Small intestine (tissue), 7 donors: ENCODE results near the gene FADS2. TPM values are rescaled to one million over a fixed set of nuclear protein-coding genes. Genes with fewer than 3 reads are reported as not detected.

Source experiments
- DNase-seq, 2 donors: peaks; one replicate each; pipeline versions ENCODE4 v3.0.0 to v3.0.0-alpha.2; 2013
- FAIRE-seq: peaks from 2 replicates; lab custom pipeline; 2012; peaks lifted over from hg19 to GRCh38; lab: Jason Lieb, UNC
- H3K27ac ChIP-seq, 3 donors: one replicate each; pipeline ENCODE4 v1.5.1; 2013; ENCODE audit warnings: low read length in 2 of 3, mild to moderate bottlenecking in 2 of 3, control low read depth in 1 of 3, inconsistent platforms in 1 of 3, low read depth in 1 of 3, moderate library complexity in 1 of 3
- H3K27me3 ChIP-seq, 3 donors: one replicate each; pipeline ENCODE4 v1.6.1; 2013; ENCODE audit warnings: low read length in 3 of 3, inconsistent platforms in 1 of 3; ENCODE audit not compliant: control insufficient read depth in 3 of 3, insufficient read depth in 3 of 3
- H3K36me3 ChIP-seq, 3 donors: one replicate each; pipeline ENCODE4 v1.6.1; 2013; ENCODE audit warnings: low read length in 3 of 3, inconsistent platforms in 1 of 3, low read depth in 1 of 3, mild to moderate bottlenecking in 1 of 3, moderate library complexity in 1 of 3; ENCODE audit not compliant: control insufficient read depth in 3 of 3, insufficient read depth in 2 of 3
- H3K4me1 ChIP-seq, 3 donors: one replicate each; pipeline ENCODE4 v1.6.1; 2013; ENCODE audit warnings: low read length in 2 of 3, inconsistent platforms in 1 of 3, low read depth in 1 of 3, mild to moderate bottlenecking in 1 of 3, moderate library complexity in 1 of 3; ENCODE audit not compliant: control insufficient read depth in 3 of 3, insufficient read depth in 2 of 3
- H3K4me3 ChIP-seq, 3 donors: one replicate each; pipeline ENCODE4 v1.5.1; 2013; ENCODE audit warnings: low read length in 3 of 3, control low read depth in 1 of 3, inconsistent platforms in 1 of 3, low read depth in 1 of 3, mild to moderate bottlenecking in 1 of 3, moderate library complexity in 1 of 3
- H3K9me3 ChIP-seq, 2 donors: one replicate each; pipeline ENCODE4 v1.6.1; 2013; ENCODE audit warnings: low read depth in 1 of 2, low read length in 1 of 2; ENCODE audit not compliant: control insufficient read depth in 2 of 2, insufficient read depth in 1 of 2
- WGBS, 3 donors: extraction: QIAGEN DNeasy Blood & Tissue Kit; methylation state at CpG; one replicate each; pipeline ENCODE4 v1.1.7; 2013; 5-methylcytosine and 5-hydroxymethylcytosine counted together
- polyA plus RNA-seq, 4 donors: library from polyadenylated mRNA; stranded (reverse) in 3 of 4; unstranded in 1 of 4; fragments of 200-250 nt in 3 of 4; fragments of 120-200 nt in 1 of 4; gene quantifications; one replicate each; pipeline versions ENCODE4 v1.2.1 to v1.2.3, GENCODE V29; 2013
- donor health status: healthy with polysubstance abuse.
- donor health status: control.
- donor health status: control.
- donor health status: Bipolar disorder and iron deficiency.
- donor health status: healthy.

Gene FADS2
- polyA plus RNA-seq, 4 donors, result 2.4 to 147 (median 7.7) TPM

DNA sequence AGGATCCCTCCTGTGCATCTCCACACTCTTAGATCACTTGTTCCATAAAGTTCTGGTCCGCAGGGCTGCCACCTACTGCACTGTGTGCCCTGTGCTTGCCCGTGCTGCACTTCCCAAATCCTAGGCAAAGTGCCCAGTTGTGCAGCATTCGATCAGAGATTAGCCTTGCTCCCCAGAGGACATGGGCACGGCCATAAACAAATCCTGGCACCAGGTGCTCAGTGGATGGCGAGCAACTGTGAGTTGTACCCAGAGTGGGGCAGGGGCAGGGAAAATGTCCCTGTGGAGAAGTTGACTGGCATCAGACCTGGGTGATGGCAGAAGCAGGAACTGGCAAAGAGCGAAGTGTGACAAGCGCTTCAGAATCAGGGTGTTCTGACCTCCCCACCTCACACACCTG is 4.7 kb downstream of the FADS2 start:
- DNase-seq (peak in 1 of 2 donors; percentile 36), FAIRE-seq (no peak)
- Histone ChIP-seq H3K9me3 (no peaks in the 10 kb centered on the region), H3K4me3 (no peak overlapping the region), H3K36me3 (peaks cover 0 to 6% (median 0%) of the 10 kb centered on the region in 3 donors), H3K4me1 (peaks cover 6 to 19% (median 16%) of the 10 kb centered on the region in 3 donors), H3K27ac (peak overlapping the region in 1 of 3 donors; percentile 89), H3K27me3 (peaks cover 0 to 52% (median 0%) of the 10 kb centered on the region in 3 donors)
- 21 to 60% (median 36%) methylated on average over 7 of the region's 7 CpGs for WGBS, 3 donors

DNA sequence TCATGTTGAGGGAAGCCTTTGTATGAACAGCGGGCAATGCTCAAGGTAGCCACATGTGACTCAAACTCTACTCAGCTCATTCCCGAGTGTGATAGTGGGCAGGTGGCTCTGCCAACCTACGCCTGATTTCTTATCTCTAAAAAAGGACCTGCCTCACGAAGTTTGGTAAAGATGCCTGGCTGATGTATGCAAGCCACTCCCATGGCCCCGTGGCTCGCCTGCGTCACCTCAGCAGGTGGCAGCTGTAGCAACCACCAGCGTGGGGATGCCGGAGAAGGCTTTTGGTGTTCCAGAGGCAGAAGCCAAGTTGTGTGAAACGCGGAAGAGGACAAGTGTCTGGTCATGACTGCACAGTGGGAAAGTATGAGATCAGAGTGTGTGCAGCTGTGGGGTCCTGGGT is 5.4 kb downstream of the FADS2 start:
- Histone ChIP-seq H3K4me1 (peaks cover 6 to 19% (median 12%) of the 10 kb centered on the region in 3 donors), H3K36me3 (peaks cover 0 to 6% (median 0%) of the 10 kb centered on the region in 3 donors), H3K27me3 (peaks cover 0 to 44% (median 0%) of the 10 kb centered on the region in 3 donors), H3K27ac (peak overlapping the region in 1 of 3 donors; percentile 89), H3K9me3 (no peaks in the 10 kb centered on the region), H3K4me3 (no peak overlapping the region)
- no peak for FAIRE-seq
- peak in 1 of 2 donors; percentile 32 for DNase-seq
- WGBS, 3 donors, result 15 to 59% (median 39%) methylated on average over 11 of the region's 11 CpGs

DNA sequence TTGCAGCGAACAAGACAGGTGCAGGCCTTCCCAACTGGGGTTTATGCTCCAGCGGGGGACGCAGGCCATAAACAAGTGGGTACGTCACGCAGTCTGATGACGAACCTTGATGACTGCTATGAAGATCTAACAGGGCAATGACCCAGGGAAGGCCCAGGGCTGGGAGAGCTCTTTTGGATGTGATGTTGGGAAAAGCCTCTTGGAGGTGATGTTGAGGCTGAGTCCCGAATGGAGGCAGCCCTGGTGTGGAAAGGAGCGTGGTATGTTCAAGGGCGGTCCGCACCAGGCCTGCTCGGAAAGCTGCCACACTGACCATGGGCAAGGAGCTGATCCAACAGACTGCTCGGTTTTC is 5.8 kb downstream of the FADS2 start:
- DNase-seq (no peak), FAIRE-seq (no peak)
- H3K4me1 ChIP-seq, result peaks cover 6 to 19% (median 8%) of the 10 kb centered on the region in 3 donors
- peak overlapping the region in 2 of 3 donors; percentile 37 to 89 for H3K27ac ChIP-seq
- no peaks in the 10 kb centered on the region for H3K9me3 ChIP-seq
- 51 to 79% (median 66%) methylated on average over 12 of the region's 12 CpGs for whole genome bisulfite sequencing, 3 donors
- no peak overlapping the region for H3K4me3 ChIP-seq
- H3K36me3 ChIP-seq, result peaks cover 0 to 7% (median 0%) of the 10 kb centered on the region in 3 donors
- H3K27me3 ChIP-seq, result peaks cover 0 to 40% (median 0%) of the 10 kb centered on the region in 3 donors

DNA sequence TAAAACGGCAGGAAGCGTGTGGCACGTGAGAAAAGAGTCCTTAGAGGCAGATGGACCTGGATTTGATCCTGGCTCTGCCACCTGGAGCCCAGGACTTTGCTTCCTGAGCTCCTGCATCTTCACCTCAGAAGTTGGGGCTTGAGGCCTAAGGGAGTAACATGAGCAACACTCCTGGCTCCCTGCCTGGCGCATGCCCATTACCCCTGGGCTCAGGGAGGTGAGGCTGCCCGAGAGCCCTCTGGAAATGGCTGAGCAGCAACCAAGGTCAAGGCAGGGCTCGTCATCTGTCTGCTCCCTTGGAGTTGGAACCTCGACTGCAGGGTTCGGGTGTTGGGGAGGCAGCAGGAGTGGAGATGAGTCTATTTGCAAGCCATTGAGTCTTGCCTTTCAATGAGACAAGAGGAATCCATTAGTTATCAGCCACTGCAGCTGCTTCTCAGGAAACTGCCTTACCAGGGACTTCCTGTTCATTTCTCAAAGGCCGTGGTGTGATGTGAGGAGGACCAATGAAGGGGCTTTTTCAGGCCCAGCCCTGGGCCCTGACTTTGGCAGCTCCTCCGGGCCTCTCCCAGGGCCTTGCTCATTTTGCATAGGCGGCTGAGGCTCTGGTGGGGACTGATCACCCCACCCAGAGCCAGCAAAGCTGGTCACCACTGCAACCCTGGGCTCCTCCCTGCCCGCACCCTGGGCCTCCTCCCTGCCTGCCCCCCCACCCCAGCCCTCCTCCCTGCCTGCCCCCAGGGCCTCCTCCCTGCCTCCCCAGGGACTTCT is 6.4 kb downstream of the FADS2 start:
- DNase-seq, result peak in 1 of 2 donors; percentile 50
- Histone ChIP-seq H3K36me3 (peaks cover 0 to 8% (median 0%) of the 10 kb centered on the region in 3 donors), H3K4me3 (no peak overlapping the region), H3K27me3 (peaks cover 0 to 35% (median 0%) of the 10 kb centered on the region in 3 donors), H3K4me1 (peaks cover 4 to 19% (median 6%) of the 10 kb centered on the region in 3 donors), H3K27ac (peak overlapping the region; percentile 14 to 89 (median 37)), H3K9me3 (no peaks in the 10 kb centered on the region)
- FAIRE-seq, result no peak
- 28 to 35% (median 30%) methylated on average over 11 to 12 of the region's 12 CpGs for WGBS, 3 donors

DNA sequence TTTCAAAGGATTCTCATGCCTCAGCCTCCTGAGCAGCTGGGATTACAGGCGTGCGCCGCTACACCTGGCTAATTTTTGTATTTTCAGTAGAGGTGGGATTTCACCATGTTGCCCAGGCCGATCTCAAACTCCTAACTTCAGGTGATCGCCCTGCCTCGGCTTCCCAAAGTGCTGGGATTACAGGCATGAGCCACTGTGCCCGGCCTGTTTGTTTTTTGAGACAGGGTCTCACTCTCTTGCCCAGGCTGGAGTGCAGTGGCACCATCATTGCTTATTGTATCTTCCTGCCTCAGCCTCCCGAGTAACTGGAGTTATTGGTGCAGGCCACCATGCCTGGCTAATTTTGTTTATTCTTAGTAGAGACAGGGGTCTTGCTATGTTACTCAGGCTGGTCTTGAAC is 8.1 kb downstream of the FADS2 start:
- DNase-seq, result no peak
- Histone ChIP-seq H3K4me1 (peaks cover 4 to 14% (median 6%) of the 10 kb centered on the region in 3 donors), H3K27ac (no peak overlapping the region), H3K27me3 (peaks cover 0 to 21% (median 0%) of the 10 kb centered on the region in 3 donors), H3K36me3 (peaks cover 0 to 16% (median 0%) of the 10 kb centered on the region in 3 donors), H3K9me3 (no peaks in the 10 kb centered on the region), H3K4me3 (no peak overlapping the region)
- FAIRE-seq, result no peak
- WGBS, 3 donors, result 95 to 98% (median 96%) methylated on average over 8 of the region's 8 CpGs

DNA sequence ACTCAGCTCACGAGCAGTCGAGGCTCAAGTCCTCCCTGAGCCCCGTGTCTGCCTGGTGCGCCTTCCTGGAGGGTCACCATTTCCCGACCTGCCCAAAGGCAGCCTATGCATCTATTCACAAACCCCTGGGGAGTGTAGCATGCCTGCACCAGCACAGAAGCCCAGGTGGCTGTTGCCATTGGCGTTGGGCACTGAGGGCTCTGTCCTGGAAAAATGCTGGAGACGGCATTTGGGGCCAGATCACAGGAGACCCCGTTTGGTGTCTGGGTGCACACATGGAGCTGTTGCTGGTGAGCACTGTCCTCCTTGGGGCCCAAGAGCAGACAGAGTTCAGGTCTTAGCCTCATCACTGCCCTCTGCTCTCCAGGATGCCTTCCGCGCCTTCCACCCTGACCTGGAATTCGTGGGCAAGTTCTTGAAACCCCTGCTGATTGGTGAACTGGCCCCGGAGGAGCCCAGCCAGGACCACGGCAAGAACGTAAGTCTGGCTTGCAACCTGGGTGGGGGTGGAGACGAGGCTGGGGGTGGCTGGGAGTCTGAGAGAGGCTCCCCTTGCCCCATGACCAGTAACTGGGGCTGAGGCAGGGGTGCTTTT is 9.4 kb downstream of the FADS2 start:
- H3K4me1 ChIP-seq, result peaks cover 4 to 11% (median 6%) of the 10 kb centered on the region in 3 donors
- peaks cover 0 to 18% (median 0%) of the 10 kb centered on the region in 3 donors for H3K36me3 ChIP-seq
- WGBS, 3 donors, result 92 to 94% (median 92%) methylated on average over 13 to 15 of the region's 15 CpGs
- peaks cover 0 to 10% (median 0%) of the 10 kb centered on the region in 3 donors for H3K27me3 ChIP-seq
- FAIRE-seq (no peak), DNase-seq (no peak)
- H3K27ac ChIP-seq, result no peak overlapping the region
- no peaks in the 10 kb centered on the region for H3K9me3 ChIP-seq
- no peak overlapping the region for H3K4me3 ChIP-seq

DNA sequence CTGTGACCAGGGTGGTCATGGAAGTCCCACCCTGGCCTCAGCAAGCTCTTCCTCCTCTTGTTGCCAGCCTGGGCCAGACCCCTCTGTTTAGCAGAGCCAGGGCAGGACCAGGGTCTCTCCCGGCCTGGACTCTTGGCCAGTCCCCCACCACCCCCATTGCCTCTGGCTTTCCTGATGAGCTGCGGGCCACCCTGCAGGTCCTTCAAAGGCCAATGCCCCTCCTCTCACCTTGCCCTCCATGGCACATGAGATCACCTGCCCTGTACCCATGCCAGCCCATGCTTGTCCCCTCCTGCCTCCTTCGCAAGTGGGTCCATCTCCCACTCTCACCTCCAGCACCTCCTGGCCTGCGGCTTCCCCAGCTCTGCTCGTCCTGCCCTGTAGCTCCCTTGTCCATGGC is 10.4 kb downstream of the FADS2 start:
- DNase-seq, result no peak
- no peak for FAIRE-seq
- Histone ChIP-seq H3K4me3 (no peak overlapping the region), H3K9me3 (no peaks in the 10 kb centered on the region), H3K4me1 (peaks cover 4 to 11% (median 6%) of the 10 kb centered on the region in 3 donors), H3K27me3 (peaks cover 0 to 3% (median 0%) of the 10 kb centered on the region in 3 donors), H3K36me3 (peaks cover 0 to 18% (median 0%) of the 10 kb centered on the region in 3 donors), H3K27ac (no peak overlapping the region)
- WGBS, 3 donors, result 85 to 99% (median 98%) methylated on average over 4 to 5 of the region's 5 CpGs

DNA sequence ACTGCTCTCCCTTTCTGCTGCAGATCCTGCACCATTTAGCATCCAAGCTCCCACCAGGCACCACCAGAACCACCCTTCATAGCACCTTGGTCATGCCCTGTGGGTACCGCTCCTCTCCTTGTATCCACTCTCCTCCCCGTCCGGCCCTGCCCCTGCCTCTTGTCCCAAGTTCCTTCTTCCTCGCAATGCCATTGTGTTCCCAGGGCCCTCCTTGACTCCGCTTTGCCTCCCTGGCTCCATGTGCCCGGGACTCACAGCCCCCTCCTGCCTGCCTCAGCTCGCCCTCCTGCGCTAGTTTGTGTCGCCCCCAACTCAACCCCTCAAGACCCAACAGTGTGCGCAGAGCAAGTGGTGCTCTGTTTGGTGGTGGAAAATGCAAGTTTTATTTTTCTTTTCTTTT is 10.8 kb downstream of the FADS2 start:
- 87 to 91% (median 88%) methylated on average over 10 of the region's 10 CpGs for WGBS, 3 donors
- no peak overlapping the region for H3K27ac ChIP-seq

More for the DNA sequence above, 10.8 kb downstream of the FADS2 start:
- peaks cover 0 to 17% (median 0%) of the 10 kb centered on the region in 3 donors for H3K36me3 ChIP-seq
- H3K9me3 ChIP-seq, result no peaks in the 10 kb centered on the region
- FAIRE-seq, result no peak
- peaks cover 4 to 11% (median 6%) of the 10 kb centered on the region in 3 donors for H3K4me1 ChIP-seq
- DNase-seq, result no peak
- H3K27me3 ChIP-seq, result no peaks in the 10 kb centered on the region
- H3K4me3 ChIP-seq, result no peak overlapping the region
